ENCODE measurements around the gene ICOS. TPM values are rescaled to one million over a fixed set of nuclear protein-coding genes. Genes with fewer than 3 reads are reported as not detected.

The ICOS gene
- total RNA-seq, 1 experiment from 2014 or later, result not detected

DNA sequence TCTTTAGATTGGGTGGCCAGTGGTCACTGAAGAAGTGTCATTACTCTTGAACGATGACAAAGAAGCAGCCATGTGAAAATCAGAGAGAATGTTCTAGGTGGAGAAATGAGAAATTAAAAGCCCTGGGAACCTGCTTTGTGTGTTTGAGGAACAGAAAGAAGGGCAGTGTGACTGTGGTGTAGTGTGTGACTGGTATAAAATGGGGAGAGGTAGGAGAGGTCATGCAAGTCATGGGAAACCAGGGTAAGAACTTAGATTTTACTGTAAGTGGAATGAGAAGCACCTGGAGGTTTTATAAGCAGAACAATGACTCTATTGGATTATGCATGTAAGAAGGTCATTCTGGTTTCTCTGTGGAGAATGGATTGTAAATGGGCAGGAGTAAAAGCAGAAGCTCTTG, 12.2 kb downstream of the ICOS start:
- Histone ChIP-seq H3K27me3 (ENCODE audit: insufficient read depth, low read depth) (no peaks in the 10 kb centered on the region), H3K27ac (no peak overlapping the region), H3K4me1 (replicated peaks; ENCODE audit: insufficient read depth) (no peaks in the 10 kb centered on the region), H4K20me1 (ENCODE audit: insufficient read depth) (no peaks in the 10 kb centered on the region), H3K79me2 (ENCODE audit: low read depth) (no peaks in the 10 kb centered on the region), H2AFZ (no peak overlapping the region), H3K4me2 (no peak overlapping the region), H3K9me2 (ENCODE audit: insufficient read depth) (no peaks in the 10 kb centered on the region), H3K36me3 (ENCODE audit: low read depth) (no peaks in the 10 kb centered on the region), H3F3A (ENCODE audit: insufficient read depth, low read depth) (no peaks in the 10 kb centered on the region), H3K4me3 (no peak overlapping the region), H3K9me3 (ENCODE audit: insufficient read depth, low read depth) (no peaks in the 10 kb centered on the region)
- POLR2A ChIA-PET (ENCODE audit: unreplicated experiment), result no interaction called here
- DNase-seq, result no peak
- TF ChIP-seq EZH2 (IDR thresholded peaks at IDR 0.05; ENCODE audit: low read depth) (no peak), CTCF (conservative IDR thresholded peaks at IDR 0.05) (no peak)
- BruUV-seq (replicated peaks), result no TSS peak
- intact Hi-C loops (cut with micrococcal nuclease; ENCODE audit: unreplicated experiment), result no loop called here
- CTCF ChIA-PET, result no interaction called here

DNA sequence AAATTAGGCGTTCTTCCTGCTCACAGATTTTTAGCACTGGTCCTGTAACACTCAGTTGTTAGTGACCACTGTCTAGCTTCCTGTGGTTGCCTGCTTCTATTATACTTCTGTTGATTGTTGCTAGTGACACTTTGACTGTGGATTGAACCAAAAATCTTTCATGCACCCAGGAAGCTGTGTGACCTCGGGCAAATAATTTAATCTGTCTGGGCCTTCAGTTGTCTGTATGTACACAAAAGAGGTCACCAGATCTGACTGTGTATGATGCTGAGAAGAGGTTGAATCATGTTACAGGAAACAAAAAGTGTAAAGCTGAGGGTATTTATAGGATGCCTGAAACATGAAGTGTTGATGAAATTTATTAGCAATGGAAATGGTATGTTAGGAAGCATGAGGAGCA, 12.7 kb downstream of the ICOS start:
- intact Hi-C loops (cut with micrococcal nuclease; ENCODE audit: unreplicated experiment), result no loop called here
- H3K9me2 ChIP-seq (ENCODE audit: insufficient read depth), result no peaks in the 10 kb centered on the region

GRCh38 chr2:203951366-203951902, 14.9 kb downstream of the ICOS start:
- Histone ChIP-seq H3K4me1 (replicated peaks; ENCODE audit: insufficient read depth) (no peaks in the 10 kb centered on the region), H3K79me2 (ENCODE audit: low read depth) (no peaks in the 10 kb centered on the region), H3K4me2 (no peak overlapping the region), H3K9me2 (ENCODE audit: insufficient read depth) (no peaks in the 10 kb centered on the region), H4K20me1 (ENCODE audit: insufficient read depth) (no peaks in the 10 kb centered on the region), H3K9me3 (ENCODE audit: insufficient read depth, low read depth) (no peaks in the 10 kb centered on the region), H3K27ac (no peak overlapping the region), H3K36me3 (ENCODE audit: low read depth) (no peaks in the 10 kb centered on the region), H3K4me3 (no peak overlapping the region), H3F3A (ENCODE audit: insufficient read depth, low read depth) (no peaks in the 10 kb centered on the region), H2AFZ (no peak overlapping the region), H3K27me3 (ENCODE audit: insufficient read depth, low read depth) (no peaks in the 10 kb centered on the region)
- DNase-seq, result no peak
- ChIA-PET POLR2A (ENCODE audit: unreplicated experiment) (no interaction called here), CTCF (no interaction called here)
- no TSS peak for BruUV-seq (replicated peaks)
- intact Hi-C loops (cut with micrococcal nuclease; ENCODE audit: unreplicated experiment), result no loop called here
- no peak for TF ChIP-seq CTCF (conservative IDR thresholded peaks at IDR 0.05)
- no peak for TF ChIP-seq EZH2 (IDR thresholded peaks at IDR 0.05; ENCODE audit: low read depth)

More for the DNA sequence above, 12.7 kb downstream of the ICOS start:
- Histone ChIP-seq H3K79me2 (ENCODE audit: low read depth) (no peaks in the 10 kb centered on the region), H3K4me1 (replicated peaks; ENCODE audit: insufficient read depth) (no peaks in the 10 kb centered on the region), H3K4me3 (no peak overlapping the region), H3F3A (ENCODE audit: insufficient read depth, low read depth) (no peaks in the 10 kb centered on the region), H3K4me2 (no peak overlapping the region), H4K20me1 (ENCODE audit: insufficient read depth) (no peaks in the 10 kb centered on the region), H3K9me3 (ENCODE audit: insufficient read depth, low read depth) (no peaks in the 10 kb centered on the region), H3K27ac (no peak overlapping the region), H2AFZ (no peak overlapping the region), H3K27me3 (ENCODE audit: insufficient read depth, low read depth) (no peaks in the 10 kb centered on the region), H3K36me3 (ENCODE audit: low read depth) (no peaks in the 10 kb centered on the region)
- TF ChIP-seq EZH2 (IDR thresholded peaks at IDR 0.05; ENCODE audit: low read depth), result no peak
- no peak for TF ChIP-seq CTCF (conservative IDR thresholded peaks at IDR 0.05)
- CTCF ChIA-PET, result no interaction called here
- POLR2A ChIA-PET (ENCODE audit: unreplicated experiment), result no interaction called here
- DNase-seq, result no peak
- no TSS peak for BruUV-seq (replicated peaks)

Measured in PC-9 (cell line).